ENCODE data around the gene DNER. TPM values are rescaled to one million over a fixed set of nuclear protein-coding genes. Genes with fewer than 3 reads are reported as not detected.

The DNER gene
- total RNA-seq, 1 experiment from 2014 or later, result 8.4 TPM

GRCh38 chr2:229530434-229530833 is 183.9 kb downstream of the DNER start:
- TF ChIP-seq EZH2 (IDR thresholded peaks at IDR 0.05; ENCODE audit: borderline replicate concordance, low read depth, low read length, poor library complexity, severe bottlenecking), result no peak
- TF ChIP-seq, protein P1, sequence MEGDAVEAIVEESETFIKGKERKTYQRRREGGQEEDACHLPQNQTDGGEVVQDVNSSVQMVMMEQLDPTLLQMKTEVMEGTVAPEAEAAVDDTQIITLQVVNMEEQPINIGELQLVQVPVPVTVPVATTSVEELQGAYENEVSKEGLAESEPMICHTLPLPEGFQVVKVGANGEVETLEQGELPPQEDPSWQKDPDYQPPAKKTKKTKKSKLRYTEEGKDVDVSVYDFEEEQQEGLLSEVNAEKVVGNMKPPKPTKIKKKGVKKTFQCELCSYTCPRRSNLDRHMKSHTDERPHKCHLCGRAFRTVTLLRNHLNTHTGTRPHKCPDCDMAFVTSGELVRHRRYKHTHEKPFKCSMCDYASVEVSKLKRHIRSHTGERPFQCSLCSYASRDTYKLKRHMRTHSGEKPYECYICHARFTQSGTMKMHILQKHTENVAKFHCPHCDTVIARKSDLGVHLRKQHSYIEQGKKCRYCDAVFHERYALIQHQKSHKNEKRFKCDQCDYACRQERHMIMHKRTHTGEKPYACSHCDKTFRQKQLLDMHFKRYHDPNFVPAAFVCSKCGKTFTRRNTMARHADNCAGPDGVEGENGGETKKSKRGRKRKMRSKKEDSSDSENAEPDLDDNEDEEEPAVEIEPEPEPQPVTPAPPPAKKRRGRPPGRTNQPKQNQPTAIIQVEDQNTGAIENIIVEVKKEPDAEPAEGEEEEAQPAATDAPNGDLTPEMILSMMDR (conservative IDR thresholded peaks at IDR 0.05; ENCODE audit: low read depth, low read length), result no peak
- BruUV-seq (replicated peaks), result no TSS peak
- Histone ChIP-seq H3K9me3 (ENCODE audit: low read depth, low read length, poor library complexity, severe bottlenecking) (no peaks in the 10 kb centered on the region), H3K4me1 (ENCODE audit: insufficient read depth, low read length, poor library complexity, severe bottlenecking) (no peaks in the 10 kb centered on the region), H3K36me3 (ENCODE audit: insufficient read depth, low read length, poor library complexity, severe bottlenecking) (no peaks in the 10 kb centered on the region), H3K4me3 (ENCODE audit: low read depth, low read length, poor library complexity, severe bottlenecking) (no peak overlapping the region), H3K27ac (ENCODE audit: low read depth, low read length, poor library complexity, severe bottlenecking) (no peak overlapping the region), H3K27me3 (replicated peaks; ENCODE audit: insufficient read depth, low read depth, low read length, poor library complexity) (no peaks in the 10 kb centered on the region)
- intact Hi-C loops (cut with micrococcal nuclease; ENCODE audit: unreplicated experiment), result no loop called here
- CTCF ChIA-PET, result no interaction called here
- DNase-seq (ENCODE audit: low spot score), result no peak
- POLR2A ChIA-PET (ENCODE audit: low non-redundant PET), result no interaction called here

DNA sequence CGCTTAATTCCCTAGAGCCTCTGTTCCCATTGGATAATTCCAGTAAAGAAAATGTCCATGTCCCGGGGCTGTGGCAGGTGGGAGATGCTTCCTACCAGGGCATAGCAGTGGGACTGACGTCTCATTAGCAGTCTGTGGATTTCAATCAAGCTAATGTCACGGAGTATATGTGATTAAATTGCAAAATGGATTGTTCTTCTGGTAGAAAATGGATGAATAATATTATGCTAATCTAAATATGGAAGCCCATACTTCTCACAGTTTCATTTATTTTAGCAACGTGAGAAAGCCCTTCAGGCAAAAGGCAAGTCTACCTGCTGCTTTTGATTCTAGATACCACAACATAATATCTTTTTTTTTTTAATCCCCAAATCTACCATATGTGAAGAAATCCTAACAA is 185.5 kb downstream of the DNER start:
- Histone ChIP-seq H3K4me1 (ENCODE audit: insufficient read depth, low read length, poor library complexity, severe bottlenecking) (no peaks in the 10 kb centered on the region), H3K27ac (ENCODE audit: low read depth, low read length, poor library complexity, severe bottlenecking) (no peak overlapping the region), H3K4me3 (ENCODE audit: low read depth, low read length, poor library complexity, severe bottlenecking) (no peak overlapping the region), H3K36me3 (ENCODE audit: insufficient read depth, low read length, poor library complexity, severe bottlenecking) (no peaks in the 10 kb centered on the region), H3K27me3 (replicated peaks; ENCODE audit: insufficient read depth, low read depth, low read length, poor library complexity) (no peaks in the 10 kb centered on the region), H3K9me3 (ENCODE audit: low read depth, low read length, poor library complexity, severe bottlenecking) (no peaks in the 10 kb centered on the region)
- no peak for TF ChIP-seq EZH2 (IDR thresholded peaks at IDR 0.05; ENCODE audit: borderline replicate concordance, low read depth, low read length, poor library complexity, severe bottlenecking)
- TF ChIP-seq, protein P1 (conservative IDR thresholded peaks at IDR 0.05; ENCODE audit: low read depth, low read length), result no peak
- ChIA-PET CTCF (no interaction called here), POLR2A (ENCODE audit: low non-redundant PET) (no interaction called here)
- DNase-seq (ENCODE audit: low spot score), result no peak
- no TSS peak for BruUV-seq (replicated peaks)
- intact Hi-C loops (cut with micrococcal nuclease; ENCODE audit: unreplicated experiment), result no loop called here

- CTCF ChIA-PET, result no interaction called here
- Histone ChIP-seq H3K27ac (ENCODE audit: low read depth, low read length, poor library complexity, severe bottlenecking) (no peak overlapping the region), H3K4me1 (ENCODE audit: insufficient read depth, low read length, poor library complexity, severe bottlenecking) (no peaks in the 10 kb centered on the region), H3K9me3 (ENCODE audit: low read depth, low read length, poor library complexity, severe bottlenecking) (no peaks in the 10 kb centered on the region), H3K4me3 (ENCODE audit: low read depth, low read length, poor library complexity, severe bottlenecking) (no peak overlapping the region), H3K27me3 (replicated peaks; ENCODE audit: insufficient read depth, low read depth, low read length, poor library complexity) (no peaks in the 10 kb centered on the region), H3K36me3 (ENCODE audit: insufficient read depth, low read length, poor library complexity, severe bottlenecking) (no peaks in the 10 kb centered on the region)
- TF ChIP-seq, protein P1 (conservative IDR thresholded peaks at IDR 0.05; ENCODE audit: low read depth, low read length), result no peak
- DNase-seq (ENCODE audit: low spot score), result no peak
- no TSS peak for BruUV-seq (replicated peaks)
- intact Hi-C loops (cut with micrococcal nuclease; ENCODE audit: unreplicated experiment), result no loop called here
- POLR2A ChIA-PET (ENCODE audit: low non-redundant PET), result no interaction called here
These were observed 187.4 kb downstream of the DNER start for GRCh38 chr2:229526951-229527350.
